Neuron (in vitro differentiated cells): Measurements from ENCODE around the gene COPS7A.

Experiments
- H2AFZ ChIP-seq: one replicate; pipeline ENCODE4 v1.6.1; 2013; ENCODE audit warnings: low read depth, mild to moderate bottlenecking, inconsistent platforms, low read length, moderate library complexity
- H3K27me3 ChIP-seq: one replicate; pipeline ENCODE4 v1.6.1; 2013; ENCODE audit warnings: low read length; ENCODE audit not compliant: insufficient read depth
- H3K36me3 ChIP-seq: one replicate; pipeline ENCODE4 v1.6.1; 2013; ENCODE audit warnings: low read length; ENCODE audit not compliant: insufficient read depth
- H3K4me1 ChIP-seq: one replicate; pipeline ENCODE4 v1.6.1; 2013; ENCODE audit warnings: low read length; ENCODE audit not compliant: insufficient read depth
- H3K4me3 ChIP-seq: 2 replicates; pipeline ENCODE4 v1.5.1; 2013; ENCODE audit warnings: mild to moderate bottlenecking, low read length, moderate library complexity
- H3K9me3 ChIP-seq: one replicate; pipeline ENCODE4 v1.6.1; 2013; ENCODE audit warnings: low read length

Gene COPS7A

DNA sequence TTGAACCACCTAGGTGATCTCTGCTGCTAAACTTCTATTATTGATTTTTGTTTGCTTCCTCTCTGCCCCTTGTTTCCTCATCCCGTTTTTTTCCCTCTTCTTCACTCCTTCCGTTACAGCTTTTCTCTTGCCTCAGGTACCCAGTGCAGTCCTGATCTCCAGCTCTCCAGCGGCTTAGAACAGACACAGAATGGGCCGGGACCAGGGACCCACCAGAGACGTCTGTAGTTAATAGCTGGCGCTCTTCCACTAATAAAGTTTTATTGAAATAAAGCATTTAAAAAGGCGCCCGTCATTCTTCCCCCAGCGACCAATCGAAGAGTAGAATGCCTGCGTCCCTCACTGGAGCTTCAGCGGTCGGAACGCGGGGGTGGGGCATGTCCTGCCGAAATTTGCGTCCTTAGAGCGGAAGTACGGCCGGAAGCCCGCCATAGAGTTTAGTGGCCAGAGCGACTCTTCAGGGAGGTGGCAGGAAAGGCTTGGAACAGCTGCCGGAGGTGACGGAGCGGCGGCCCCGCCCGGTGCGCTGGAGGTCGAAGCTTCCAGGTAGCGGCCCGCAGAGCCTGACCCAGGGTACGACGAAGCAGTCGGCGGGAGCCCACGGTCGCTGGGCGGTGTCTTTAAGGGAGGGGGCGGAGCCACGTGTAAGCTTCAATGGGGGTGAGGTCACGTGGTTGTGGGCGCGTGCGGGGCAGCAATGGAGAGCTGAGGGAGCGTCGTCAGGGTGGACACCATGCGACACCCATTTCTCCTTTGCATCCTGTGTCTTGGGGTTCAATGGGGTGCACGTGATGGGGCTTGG, at the start of gene COPS7A:
Gene COPS7A (plus strand): TSS at position 440 of the 802 bp plus-strand sequence. CDS start 611 bp downstream, outside the sequence.
- peaks cover 9% of the 10 kb centered on the region for H3K4me1 ChIP-seq
- H3K4me3 ChIP-seq, result peak within 1 kb of the TSS; percentile 83
- no peaks in the 10 kb centered on the region for H3K9me3 ChIP-seq
- peaks cover 17% of the 10 kb centered on the region for H3K36me3 ChIP-seq
- peak within 1 kb of the TSS; percentile 88 for H2AFZ ChIP-seq
- H3K27me3 ChIP-seq, result no peaks in the 10 kb centered on the region

- Histone ChIP-seq H2AFZ (no peak overlapping the region), H3K4me1 (no peaks in the 10 kb centered on the region), H3K4me3 (no peak overlapping the region), H3K36me3 (peaks cover 84% of the 10 kb centered on the region), H3K9me3 (no peaks in the 10 kb centered on the region), H3K27me3 (no peaks in the 10 kb centered on the region)
Observed at GRCh38 chr12:6676962-6677361, 46.9 kb upstream of the COPS7A start.

DNA sequence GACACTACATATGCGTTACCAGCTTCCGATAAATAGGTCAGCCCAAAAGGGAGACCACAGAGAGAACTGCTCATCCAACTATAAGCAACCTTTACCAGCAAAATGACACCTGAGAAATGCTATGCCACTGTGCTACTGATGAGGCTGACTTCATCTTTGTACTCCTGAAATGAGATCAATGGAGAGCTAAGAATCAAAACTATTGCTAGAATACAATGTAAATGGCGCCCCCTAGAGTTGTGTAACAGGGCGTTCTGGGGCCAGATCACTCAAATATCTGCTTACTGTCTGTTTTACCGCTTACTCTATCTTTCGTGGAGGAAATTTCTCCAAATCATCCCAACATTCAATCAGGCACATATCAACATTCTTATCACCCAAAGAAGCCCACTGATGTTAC, 39.2 kb upstream of the COPS7A start:
- H3K4me3 ChIP-seq, result no peak overlapping the region
- peaks cover 34% of the 10 kb centered on the region for H3K36me3 ChIP-seq
- no peak overlapping the region for H2AFZ ChIP-seq
- peaks cover 18% of the 10 kb centered on the region for H3K4me1 ChIP-seq
- no peaks in the 10 kb centered on the region for H3K27me3 ChIP-seq
- H3K9me3 ChIP-seq, result no peaks in the 10 kb centered on the region

GRCh38 chr12:6685814-6686213, 38.0 kb upstream of the COPS7A start:
- H3K4me1 ChIP-seq, result peaks cover 22% of the 10 kb centered on the region
- H3K36me3 ChIP-seq, result peaks cover 27% of the 10 kb centered on the region
- H2AFZ ChIP-seq, result no peak overlapping the region
- no peak overlapping the region for H3K4me3 ChIP-seq
- H3K27me3 ChIP-seq, result no peaks in the 10 kb centered on the region
- H3K9me3 ChIP-seq, result no peaks in the 10 kb centered on the region

DNA sequence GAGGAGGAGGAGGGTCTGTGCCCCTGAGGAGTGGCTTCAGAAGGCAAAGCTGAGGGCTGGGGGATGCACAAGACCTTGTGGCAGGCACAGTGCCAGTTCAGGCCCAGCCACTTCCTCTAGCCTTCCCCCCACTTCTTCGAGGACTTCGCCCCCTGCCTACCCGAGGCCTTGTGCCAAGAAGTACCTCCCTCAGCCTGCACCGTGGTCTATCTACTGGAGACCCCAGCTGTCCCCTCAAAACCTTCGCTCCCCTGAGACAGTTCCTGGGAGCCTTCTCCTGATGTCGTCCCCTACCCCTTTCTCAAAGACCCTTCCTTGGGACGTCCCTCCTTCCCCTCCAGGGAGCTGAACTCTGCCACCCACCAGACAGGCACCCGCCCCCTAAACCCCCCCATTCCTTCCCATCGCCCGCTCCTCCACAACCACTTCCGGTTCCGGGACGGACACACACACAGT, 35.3 kb upstream of the COPS7A start:
- H3K9me3 ChIP-seq, result no peaks in the 10 kb centered on the region

DNA sequence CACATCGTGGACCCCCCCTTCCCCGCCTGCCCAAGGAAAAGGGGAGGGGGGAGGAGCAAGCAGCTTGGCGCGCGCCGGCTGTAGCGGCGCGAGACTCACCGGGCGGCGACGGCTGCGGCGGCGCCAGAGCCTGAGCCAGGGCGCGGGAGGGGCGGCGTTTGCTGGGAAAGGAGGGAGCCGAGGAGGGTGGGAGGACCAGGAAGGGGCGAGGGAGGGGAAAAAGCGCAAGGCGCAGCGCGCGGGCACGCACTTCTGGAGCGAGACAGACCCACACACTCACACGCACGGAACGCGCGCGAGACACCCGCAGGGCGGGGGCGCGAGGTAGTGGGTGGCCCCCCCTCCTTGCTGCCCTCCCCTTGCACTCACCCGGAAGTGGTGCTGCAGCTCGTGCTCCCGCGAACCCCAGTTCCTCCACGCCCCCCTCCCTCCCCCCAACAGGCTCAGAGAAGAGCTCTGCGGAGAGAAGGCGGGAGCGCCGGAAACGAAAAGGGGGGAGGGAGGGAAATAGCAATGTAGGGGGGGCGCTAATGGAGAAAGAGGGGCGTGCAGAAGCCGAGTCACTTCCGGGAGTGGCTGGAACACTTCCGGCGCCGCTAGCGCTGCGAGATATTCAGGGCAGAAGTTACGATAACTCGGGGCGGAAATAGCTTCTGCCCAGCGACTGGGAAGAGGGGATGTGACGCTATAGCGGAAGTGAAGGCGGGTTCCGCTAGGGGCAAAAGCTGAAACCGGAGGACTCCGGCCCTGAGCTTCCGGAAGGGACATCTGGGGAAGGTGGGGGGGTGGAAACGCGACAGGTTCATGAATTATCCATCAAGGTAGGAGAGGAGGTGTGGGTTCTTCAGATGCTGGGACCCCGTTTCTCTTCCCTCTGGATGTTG, 34.6 kb upstream of the COPS7A start, which contains the start of gene ZNF384:
Gene ZNF384 (minus strand): TSS at position 377 of the 884 bp plus-strand sequence. CDS start 9,855 bp downstream, outside the sequence.
- Histone ChIP-seq H3K4me3 (peak within 1 kb of the TSS; percentile 89), H3K27me3 (no peaks in the 10 kb centered on the region), H3K9me3 (no peaks in the 10 kb centered on the region)

More for the DNA sequence above, 35.3 kb upstream of the COPS7A start:
- peak overlapping the region; percentile 37 for H2AFZ ChIP-seq
- peaks cover 35% of the 10 kb centered on the region for H3K4me1 ChIP-seq
- no peaks in the 10 kb centered on the region for H3K27me3 ChIP-seq
- peaks cover 15% of the 10 kb centered on the region for H3K36me3 ChIP-seq
- peak overlapping the region; percentile 89 for H3K4me3 ChIP-seq

DNA sequence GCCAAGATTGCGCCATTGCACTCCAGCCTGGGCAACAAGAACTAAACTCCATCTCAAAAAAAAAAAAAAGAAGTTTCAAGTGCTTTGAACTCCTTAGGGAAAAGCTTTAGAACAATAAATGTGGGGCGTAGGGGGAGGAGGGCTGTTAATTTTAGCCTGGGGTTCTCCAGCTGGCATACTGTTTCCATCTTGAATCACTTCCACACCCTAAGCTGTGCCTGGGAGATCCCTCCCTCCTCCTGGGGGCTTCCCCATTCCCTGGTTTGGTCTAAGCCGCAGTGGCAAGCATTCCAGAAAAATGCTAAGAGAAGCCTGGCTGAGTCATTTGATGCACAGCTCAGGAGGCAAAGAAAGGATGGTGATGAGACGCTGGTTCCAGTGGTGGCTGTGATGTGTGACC, 32.4 kb upstream of the COPS7A start:
- Histone ChIP-seq H3K36me3 (peaks cover 10% of the 10 kb centered on the region), H3K4me1 (peaks cover 35% of the 10 kb centered on the region), H3K27me3 (no peaks in the 10 kb centered on the region), H3K9me3 (no peaks in the 10 kb centered on the region), H2AFZ (no peak overlapping the region), H3K4me3 (no peak overlapping the region)

More for the DNA sequence above, 34.6 kb upstream of the COPS7A start, which contains the start of gene ZNF384:
- Histone ChIP-seq H3K36me3 (peaks cover 10% of the 10 kb centered on the region), H3K4me1 (peaks cover 35% of the 10 kb centered on the region), H2AFZ (peak within 1 kb of the TSS; percentile 37)

DNA sequence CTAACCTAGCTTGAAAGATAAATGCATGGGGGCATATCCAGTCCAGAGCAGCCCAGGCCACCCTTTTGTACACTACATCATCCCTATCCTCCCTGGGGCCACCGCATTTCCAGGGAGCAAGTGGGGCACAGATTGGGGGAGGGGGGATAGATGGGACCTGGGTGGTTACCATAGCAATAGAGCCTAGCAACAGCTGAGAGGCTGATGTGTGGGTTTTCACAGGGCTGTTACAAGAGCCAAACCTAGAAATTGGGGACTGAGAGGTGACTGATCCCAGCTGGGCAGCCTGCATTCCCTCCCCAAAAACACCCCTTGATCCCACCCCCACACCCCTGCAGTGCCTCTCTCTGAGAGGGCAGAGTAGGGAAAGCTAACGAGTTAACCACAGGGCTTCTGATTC, 31.0 kb upstream of the COPS7A start:
- Histone ChIP-seq H3K36me3 (peaks cover 2% of the 10 kb centered on the region), H3K27me3 (no peaks in the 10 kb centered on the region), H3K9me3 (no peaks in the 10 kb centered on the region), H3K4me3 (no peak overlapping the region), H2AFZ (no peak overlapping the region), H3K4me1 (peaks cover 22% of the 10 kb centered on the region)

- Histone ChIP-seq H3K4me3 (no peak overlapping the region), H3K9me3 (no peaks in the 10 kb centered on the region), H3K4me1 (peaks cover 17% of the 10 kb centered on the region), H2AFZ (no peak overlapping the region), H3K36me3 (peaks cover 2% of the 10 kb centered on the region), H3K27me3 (no peaks in the 10 kb centered on the region)
Observed at GRCh38 chr12:6693832-6694355, 30.0 kb upstream of the COPS7A start.

- Histone ChIP-seq H3K4me3 (no peak overlapping the region), H3K36me3 (peaks cover 2% of the 10 kb centered on the region), H3K9me3 (no peaks in the 10 kb centered on the region), H3K4me1 (peaks cover 22% of the 10 kb centered on the region), H2AFZ (no peak overlapping the region), H3K27me3 (no peaks in the 10 kb centered on the region)
Observed at GRCh38 chr12:6694701-6695100, 29.1 kb upstream of the COPS7A start.

DNA sequence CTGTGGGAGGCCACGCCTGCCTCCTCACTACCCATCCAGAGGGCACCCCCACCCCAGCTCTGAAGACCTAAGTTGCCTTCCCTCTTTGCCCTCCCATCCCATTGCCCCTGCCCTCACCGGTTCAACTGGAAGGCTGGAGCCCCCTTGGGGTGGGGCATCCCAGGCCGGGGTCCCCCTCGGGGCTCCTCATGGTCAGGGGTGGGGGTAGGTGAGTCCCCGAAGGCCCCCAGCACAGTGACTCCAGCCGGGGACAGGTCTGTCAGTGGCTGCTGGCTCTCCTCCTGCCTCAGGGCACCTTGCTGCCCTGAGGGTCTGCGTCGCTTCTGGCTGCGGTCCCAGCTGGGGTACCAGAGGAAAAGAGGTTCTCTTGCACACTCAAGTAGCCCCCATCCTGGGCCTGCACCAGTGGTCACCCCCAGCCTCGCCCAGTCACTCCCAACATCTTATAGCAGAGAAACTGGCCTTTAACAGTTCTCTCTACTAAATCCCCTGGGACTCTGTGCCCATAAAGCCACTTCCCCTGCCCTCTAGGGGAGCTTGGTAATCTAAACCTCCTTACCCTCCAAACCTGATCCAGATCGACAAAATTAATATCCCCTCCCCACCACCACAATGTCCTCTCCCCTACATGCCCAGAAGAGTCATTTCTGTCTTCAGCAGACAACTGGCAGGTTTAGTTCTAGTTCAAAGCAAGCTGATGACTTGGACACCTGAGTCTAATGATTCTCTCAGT, 28.4 kb upstream of the COPS7A start:
- Histone ChIP-seq H3K4me3 (no peak overlapping the region), H3K4me1 (peaks cover 18% of the 10 kb centered on the region), H2AFZ (no peak overlapping the region), H3K27me3 (no peaks in the 10 kb centered on the region), H3K36me3 (peaks cover 2% of the 10 kb centered on the region), H3K9me3 (no peaks in the 10 kb centered on the region)
